Pons (tissue), 1 donor: ENCODE data around the gene LRRC59.
A peak's percentile ranks its signal among the peaks of the same experiment; 100 is the strongest.

Source experiments
- DNase-seq: peaks from one replicate; pipeline ENCODE4 v3.0.0-alpha.2; 2016; ENCODE audit warnings: low spot score

LRRC59 gene

GRCh38 chr17:50386510-50386909 is 10.8 kb downstream of the LRRC59 start:
- no peak for DNase-seq

- DNase-seq: no peak
These were observed 14.4 kb downstream of the LRRC59 start for GRCh38 chr17:50382931-50383330.

GRCh38 chr17:50381920-50382319 is 15.4 kb downstream of the LRRC59 start:
- DNase-seq: no peak

DNA sequence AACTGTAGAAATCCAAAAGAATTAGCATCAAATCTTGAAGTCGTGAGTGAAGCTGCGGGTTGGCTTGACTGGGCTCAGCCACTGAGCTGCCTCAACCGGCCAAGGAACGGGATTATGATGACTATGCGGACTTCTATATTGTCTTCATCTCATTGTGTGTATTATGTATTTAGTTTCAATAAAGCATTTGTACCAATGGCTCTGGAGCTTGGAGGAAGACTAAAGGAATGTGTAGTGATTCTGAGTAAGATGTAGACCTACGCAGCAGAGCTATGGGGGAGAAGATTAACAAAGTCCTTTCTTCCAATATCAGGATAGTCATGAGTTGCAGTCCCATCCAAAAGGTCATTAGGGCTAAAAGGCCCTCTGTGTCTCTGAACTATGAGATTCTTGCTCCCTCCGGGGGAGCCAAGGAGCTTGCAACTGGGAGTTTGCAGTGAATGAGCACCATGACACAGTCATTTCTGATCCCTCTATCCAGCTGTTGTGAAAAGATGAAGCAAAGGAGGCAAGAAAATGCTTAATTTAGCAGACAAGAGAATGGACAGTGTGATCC is 16.0 kb downstream of the LRRC59 start:
- no peak for DNase-seq

DNA sequence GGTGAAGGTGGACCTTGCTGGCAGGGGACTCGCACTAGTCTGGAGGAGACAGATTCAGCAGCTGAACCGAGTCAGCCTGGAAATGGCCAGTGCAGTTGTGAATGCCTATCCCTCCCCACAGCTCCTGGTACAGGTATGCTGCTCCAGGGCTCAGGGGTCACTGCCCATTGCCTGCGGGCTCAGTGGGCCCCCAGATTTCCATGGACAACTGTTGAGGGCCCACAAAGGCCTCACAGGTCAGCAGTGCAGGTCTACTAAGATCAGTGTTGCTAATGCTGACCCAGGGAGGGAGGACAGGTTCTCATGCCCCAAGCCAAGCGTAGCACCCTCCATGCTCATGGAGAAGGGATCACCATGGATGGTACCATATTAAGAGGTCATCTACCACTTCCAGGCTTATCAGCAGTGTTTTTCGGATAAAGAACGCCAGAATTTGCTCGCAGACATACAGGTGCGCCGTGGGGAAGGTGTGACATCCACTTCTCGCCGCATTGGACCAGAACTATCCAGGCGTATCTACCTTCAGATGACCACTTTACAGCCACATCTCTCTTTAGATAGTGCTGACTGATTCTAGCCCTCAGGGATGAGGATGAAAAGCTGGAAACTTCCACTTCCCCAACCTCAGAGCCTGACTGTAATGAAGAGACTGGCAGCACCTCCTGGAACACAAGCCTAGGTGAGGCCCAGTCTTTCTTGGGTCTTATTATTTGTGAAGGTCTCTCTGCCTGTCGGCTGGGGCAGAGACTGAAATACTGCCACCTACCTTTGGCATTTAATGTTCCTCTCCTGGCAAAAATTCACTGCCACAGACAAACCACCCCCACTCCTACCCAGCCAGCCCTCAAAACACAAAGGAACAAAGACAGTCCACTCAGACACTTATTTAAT is 16.7 kb downstream of the LRRC59 start:
- DNase-seq: no peak

DNA sequence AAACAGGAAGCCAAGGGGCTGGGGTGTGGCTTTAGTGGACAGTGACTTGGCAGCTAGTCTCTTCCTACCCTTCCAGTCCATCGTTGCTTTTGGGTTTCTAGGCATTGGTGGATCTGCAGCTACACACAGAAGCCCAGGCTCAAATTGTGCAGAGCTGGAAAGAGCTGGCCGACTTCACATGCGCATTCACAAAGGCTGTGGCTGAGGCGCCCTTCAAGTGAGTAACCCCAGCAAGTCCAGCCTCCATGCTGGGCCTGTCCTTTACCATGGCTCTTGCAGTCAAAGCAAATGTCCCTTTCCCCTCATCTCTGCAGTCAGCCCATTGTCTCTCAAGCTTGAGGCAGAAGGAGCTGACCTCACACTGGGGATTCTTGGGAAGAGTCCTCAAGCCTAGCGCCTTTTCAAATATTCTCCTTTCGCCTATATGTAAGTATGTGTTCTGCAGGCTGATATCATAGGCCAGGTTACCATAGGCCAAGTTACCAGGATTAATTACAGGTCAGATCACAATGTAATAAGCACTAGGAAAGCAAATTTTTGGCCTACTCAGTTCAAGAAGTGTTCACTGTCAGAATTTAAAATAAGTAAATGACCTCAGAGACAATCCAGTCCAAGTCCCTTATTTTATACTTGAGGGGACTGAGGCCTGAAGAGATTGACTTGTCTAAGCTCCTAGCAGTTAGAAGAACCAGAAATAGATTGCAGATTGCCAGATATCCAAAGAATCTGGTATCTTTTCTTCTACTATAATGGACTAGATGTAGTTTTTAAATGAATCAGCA is 17.8 kb downstream of the LRRC59 start:
- no peak for DNase-seq

- no peak for DNase-seq
These were observed 21.3 kb downstream of the LRRC59 start for GRCh38 chr17:50375858-50376538.

DNA sequence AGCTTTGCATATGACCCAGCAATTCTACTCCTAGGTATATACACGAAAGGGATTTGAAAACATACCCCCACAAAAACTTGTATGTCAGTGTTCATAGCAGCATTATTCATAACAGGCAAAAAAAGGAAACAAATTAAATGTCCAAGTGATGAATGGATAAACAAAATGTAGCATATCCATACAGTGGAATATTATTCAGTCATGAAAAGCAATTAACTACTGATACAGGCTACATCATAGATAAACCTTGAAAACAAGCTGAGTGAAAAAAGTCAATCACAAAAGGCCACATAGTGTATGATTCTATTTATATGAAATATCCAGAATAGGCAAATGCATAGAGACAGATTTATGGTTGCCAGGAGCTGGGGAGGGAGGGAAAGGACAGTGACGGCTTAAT is 23.6 kb downstream of the LRRC59 start:
- no peak for DNase-seq

DNA sequence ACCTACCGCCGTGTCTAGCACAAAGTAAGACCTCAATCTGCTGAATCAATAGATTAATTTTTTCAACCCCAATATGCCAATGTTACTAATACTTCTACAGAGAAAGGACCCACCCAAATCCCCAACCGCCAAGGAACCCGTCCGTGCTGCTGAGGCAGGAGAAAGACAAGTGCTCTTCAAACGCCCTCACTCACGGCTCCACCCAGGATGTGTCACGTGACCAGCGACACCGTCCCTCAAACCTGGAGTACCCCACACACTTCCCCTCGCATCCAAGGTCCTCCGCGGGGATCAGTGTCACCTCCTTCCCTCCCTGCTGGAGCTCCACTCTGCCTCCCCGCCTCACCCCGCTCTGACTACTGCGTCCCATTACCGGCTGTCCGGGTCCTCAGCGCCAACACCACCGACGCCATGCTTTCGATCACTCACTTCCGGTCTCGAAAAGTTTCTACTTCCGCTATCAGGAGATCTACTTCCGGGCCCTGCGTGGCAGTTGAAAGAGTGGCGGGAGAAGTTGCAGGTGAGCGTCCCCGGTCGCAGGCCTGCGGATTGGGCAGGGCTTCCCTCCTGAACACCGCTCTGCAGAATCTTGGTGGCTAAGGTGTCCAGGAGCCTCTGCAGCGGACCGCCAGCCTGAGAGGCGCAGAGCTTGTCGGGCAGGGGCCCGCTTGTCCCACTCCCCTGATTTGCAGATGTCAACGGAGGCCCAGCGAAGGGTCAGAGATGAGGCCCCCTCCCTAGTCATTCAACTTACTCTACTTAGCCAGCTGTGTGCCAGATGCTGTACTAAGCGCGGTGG is 24.4 kb downstream of the LRRC59 start, which contains the start of the genes EME1 and MRPL27:
TSS of gene EME1 (plus strand) at position 472 of the 799 bp plus-strand sequence. CDS start 1,980 bp downstream, outside the sequence.
TSS of gene MRPL27 (minus strand) at position 427 of the 799 bp plus-strand sequence. CDS start at position 413, 14 bp downstream.
- peak; percentile 90 for DNase-seq

DNA sequence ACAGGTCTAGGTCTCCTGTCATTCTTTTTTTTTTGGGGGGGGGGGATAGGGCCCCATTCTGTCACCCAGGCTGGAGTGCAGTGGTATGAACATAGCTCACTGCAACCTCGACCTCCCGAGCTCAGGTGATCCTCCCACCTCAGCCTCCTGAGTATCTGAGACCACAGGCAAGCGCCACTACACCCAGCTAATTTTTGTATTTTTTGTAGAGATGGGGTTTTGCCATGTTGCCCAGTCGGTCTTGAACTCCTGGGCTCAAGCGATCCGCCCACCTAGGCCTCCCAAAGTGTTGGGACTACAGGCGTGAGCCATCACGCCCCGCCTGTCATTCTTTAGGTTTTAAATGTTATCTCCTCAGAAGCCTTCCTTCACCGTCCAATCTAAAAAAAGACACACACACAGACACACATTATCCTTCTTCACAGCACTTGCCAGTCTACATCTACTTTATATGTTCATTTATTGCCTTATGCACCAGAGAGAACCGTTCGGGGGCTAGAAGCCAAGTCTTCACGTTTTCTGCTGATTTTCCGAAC is 25.0 kb downstream of the LRRC59 start:
- no peak for DNase-seq

DNA sequence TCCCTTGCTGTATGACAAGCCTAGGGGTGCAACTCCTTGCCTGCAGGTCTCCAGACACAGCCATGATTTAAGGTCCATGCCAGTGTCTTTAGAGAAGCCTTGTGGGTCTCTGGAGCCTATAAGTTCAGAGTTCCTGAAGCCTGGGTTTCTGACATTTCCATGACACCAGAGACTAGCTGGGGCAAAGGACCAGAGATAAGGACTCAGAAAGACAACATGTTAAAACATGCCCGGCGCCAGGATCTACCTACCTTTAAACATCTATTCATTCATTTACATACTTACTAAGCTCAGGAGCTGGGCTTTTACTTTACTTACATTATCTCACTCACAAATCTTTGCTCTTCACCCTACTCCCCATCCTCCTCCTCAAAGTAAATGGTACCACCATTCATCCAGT is 25.8 kb downstream of the LRRC59 start:
- no peak for DNase-seq

GRCh38 chr17:50370052-50370451 is 27.3 kb downstream of the LRRC59 start:
- DNase-seq: no peak

GRCh38 chr17:50367401-50367800 is 29.9 kb downstream of the LRRC59 start:
- no peak for DNase-seq

GRCh38 chr17:50365649-50366393 is 31.5 kb downstream of the LRRC59 start:
- no peak for DNase-seq

- DNase-seq: no peak
These were observed 32.2 kb downstream of the LRRC59 start for GRCh38 chr17:50365165-50365564.

DNA sequence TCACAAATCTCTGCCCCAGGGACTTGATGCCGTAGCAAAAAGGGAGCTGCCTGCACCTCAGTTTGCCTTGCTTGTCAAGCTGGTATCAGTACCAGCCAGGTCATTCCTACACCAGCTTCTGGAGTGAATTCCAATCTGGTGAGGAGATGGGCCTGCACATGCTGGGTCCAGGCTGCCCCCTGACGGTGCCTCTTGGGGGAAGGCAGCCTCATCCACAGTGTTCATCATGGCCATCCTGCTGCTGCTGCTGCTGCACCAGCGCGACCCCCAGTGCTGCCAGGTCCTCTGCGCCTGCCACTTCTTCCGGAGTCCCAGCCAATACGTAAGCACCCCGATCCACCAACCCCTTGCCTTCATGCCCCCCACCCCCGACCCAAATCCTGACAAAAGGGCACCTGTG is 32.6 kb downstream of the LRRC59 start:
- DNase-seq: no peak

GRCh38 chr17:50364061-50364458 is 33.3 kb downstream of the LRRC59 start:
- DNase-seq: no peak

DNA sequence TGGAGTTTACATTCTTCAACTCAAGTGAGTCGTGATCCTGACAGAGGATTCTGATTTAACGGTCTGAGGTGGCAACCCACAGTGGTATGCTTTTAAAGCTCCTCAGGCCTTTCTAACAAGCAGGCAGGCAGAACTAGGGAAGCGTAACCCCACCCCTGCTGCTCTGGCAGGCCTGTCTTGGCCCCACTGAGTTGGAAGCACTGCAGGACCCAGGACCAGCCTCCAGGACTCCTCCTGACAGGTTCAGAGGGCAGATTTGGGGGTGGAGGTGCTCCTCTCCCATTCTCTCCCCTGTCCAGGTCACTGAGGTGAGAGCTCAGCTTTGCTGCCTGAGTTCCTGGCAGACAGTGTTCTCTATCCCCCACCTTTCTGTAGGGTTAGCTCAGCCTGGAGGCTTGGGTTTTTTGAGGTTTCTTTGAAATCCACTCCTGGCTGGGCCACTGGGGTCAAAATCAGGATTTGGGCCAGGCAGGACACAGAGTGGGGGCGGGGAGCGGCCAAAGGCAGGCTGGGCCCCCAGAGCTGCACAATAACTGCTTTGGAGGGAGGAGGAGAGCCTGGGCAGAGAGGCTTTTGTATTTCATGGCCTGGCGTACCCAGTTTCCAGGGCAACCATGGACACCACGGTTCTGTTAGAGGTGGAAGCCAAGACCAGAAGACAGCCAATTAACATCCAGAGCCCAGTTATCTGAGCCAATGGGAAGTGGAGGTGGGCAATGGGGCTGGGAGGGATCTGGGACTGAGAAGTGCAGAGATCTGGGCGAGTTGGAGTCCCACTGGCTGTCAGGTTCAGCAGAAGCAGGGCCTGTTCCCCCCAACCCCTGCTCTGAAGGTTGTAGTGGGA is 33.9 kb downstream of the LRRC59 start:
- DNase-seq: peak; percentile 93

DNA sequence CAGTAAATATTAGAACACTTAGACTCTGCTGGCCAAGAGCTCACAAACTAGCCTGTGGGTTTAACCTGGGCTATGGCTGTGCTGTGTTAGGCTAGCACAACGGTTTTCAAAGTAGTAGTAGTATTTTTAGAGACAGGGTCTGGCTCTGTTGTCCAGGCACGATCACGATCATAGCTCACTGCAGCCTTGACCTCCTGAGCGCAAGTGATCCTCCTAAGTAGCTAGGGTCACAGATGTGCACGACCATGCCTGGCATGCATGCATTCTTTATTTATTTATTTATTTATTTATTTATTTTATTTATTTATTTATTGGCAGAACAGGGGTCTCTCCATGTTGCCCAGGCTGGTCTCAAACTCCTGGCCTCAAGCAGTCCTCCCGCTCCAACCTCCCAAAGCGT is 34.7 kb downstream of the LRRC59 start:
- DNase-seq: no peak
